SH-SY5Y (cell line): ENCODE measurements around the gene CLPX.

Experiments
- GATA2 ChIP-seq: IDR thresholded peaks from 2 replicates; pipeline ENCODE4 v1.6.1; 2011; ENCODE audit warnings: mild to moderate bottlenecking, low read depth, low read length
- GATA3 ChIP-seq: IDR thresholded peaks from 2 replicates; pipeline ENCODE4 v1.6.1; 2011; ENCODE audit warnings: low read depth, mild to moderate bottlenecking, low read length, moderate library complexity

GRCh38 chr15:65215496-65215895 is 30.4 kb upstream of the CLPX start:
- TF ChIP-seq GATA3: no peak
- TF ChIP-seq GATA2: no peak
